ENCODE measurements around the gene TRIM74.

DNA sequence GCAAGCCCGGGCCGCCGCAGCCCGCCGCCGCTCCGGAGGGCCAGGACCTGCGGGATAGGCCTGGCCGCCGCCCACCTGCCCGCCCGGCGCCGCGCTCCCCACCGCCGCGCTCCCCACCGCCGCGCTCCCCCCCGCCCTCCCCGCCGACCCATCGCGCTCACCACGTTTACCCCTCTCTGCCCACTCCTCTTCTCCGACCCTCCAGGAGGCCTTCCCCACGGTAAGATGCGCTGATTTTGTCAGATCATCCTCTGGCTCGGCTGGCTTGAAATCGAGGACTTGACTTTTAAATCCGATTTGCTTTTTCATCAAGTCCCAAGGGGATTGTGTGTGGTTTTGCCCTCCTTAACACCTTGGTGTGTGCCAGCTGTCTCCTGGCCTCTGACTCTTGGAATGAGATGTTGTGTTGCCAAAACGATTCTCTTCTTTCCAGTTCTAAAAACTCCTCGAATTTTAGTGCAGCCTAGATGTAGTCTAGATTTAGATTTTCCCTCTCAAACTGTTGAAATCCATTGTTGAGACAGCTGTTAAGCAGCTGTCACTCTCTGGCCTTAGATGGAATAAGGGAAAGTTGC, 43.6 kb downstream of the TRIM74 start:
- no peak for TF ChIP-seq RFX5 (IDR thresholded peaks at IDR 0.05; ENCODE audit: low read depth, low read length)
- no peak for TF ChIP-seq EGR1 (conservative IDR thresholded peaks at IDR 0.05)
- TF ChIP-seq, protein P1, sequence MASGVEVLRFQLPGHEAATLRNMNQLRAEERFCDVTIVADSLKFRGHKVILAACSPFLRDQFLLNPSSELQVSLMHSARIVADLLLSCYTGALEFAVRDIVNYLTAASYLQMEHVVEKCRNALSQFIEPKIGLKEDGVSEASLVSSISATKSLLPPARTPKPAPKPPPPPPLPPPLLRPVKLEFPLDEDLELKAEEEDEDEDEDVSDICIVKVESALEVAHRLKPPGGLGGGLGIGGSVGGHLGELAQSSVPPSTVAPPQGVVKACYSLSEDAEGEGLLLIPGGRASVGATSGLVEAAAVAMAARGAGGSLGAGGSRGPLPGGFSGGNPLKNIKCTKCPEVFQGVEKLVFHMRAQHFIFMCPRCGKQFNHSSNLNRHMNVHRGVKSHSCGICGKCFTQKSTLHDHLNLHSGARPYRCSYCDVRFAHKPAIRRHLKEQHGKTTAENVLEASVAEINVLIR (CRISPR knock-in tag; IDR thresholded peaks at IDR 0.05): no peak
- no peak for TF ChIP-seq HINFP (tag; conservative IDR thresholded peaks at IDR 0.05; ENCODE audit: low read depth)

Data from K562 (cell line).